Measurements from ENCODE around the gene STK32B.

DNA sequence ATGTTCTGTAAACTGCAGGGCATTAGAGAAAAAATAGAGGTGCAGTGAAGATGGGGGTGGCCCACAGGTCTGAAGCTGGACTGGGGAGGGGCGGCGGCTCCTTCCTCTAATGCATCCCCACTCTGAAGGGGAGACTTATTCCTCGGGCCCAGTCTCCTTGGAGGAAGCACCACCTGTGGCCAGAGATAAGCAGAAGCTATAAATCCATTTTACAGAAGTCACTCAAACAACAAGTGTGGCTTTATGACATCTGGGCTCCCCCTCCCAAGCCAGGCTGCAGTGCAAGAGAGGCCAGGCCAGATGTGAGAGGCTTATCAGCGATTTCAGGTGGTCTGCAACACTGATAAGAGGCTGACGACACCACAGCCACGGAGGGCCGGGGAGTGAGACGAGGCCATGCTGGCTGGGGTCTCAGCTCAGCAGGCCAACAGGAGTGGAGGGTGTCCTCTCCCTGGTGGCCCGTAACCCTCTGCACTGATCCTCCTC is 47.9 kb upstream of the STK32B start:
- TF ChIP-seq, protein P1, sequence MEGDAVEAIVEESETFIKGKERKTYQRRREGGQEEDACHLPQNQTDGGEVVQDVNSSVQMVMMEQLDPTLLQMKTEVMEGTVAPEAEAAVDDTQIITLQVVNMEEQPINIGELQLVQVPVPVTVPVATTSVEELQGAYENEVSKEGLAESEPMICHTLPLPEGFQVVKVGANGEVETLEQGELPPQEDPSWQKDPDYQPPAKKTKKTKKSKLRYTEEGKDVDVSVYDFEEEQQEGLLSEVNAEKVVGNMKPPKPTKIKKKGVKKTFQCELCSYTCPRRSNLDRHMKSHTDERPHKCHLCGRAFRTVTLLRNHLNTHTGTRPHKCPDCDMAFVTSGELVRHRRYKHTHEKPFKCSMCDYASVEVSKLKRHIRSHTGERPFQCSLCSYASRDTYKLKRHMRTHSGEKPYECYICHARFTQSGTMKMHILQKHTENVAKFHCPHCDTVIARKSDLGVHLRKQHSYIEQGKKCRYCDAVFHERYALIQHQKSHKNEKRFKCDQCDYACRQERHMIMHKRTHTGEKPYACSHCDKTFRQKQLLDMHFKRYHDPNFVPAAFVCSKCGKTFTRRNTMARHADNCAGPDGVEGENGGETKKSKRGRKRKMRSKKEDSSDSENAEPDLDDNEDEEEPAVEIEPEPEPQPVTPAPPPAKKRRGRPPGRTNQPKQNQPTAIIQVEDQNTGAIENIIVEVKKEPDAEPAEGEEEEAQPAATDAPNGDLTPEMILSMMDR (IDR thresholded peaks at IDR 0.05; ENCODE audit: control extremely low read depth in 1 of 3, insufficient read depth in 1 of 3, low read depth in 1 of 3, low read length in 3 of 3) = no peak
- no peak for TF ChIP-seq POLR2A (IDR thresholded peaks at IDR 0.05; ENCODE audit: control extremely low read depth in 1 of 2, low read depth in 2 of 2, low read length in 2 of 2)
- no peak for TF ChIP-seq ZNF274 (IDR thresholded peaks at IDR 0.05; ENCODE audit: borderline replicate concordance, extremely low read depth, low read length)
- no peak for TF ChIP-seq FOSL1 (IDR thresholded peaks at IDR 0.05; ENCODE audit: insufficient read depth, low read depth, low read length)
- no peak for TF ChIP-seq CREB1 (IDR thresholded peaks at IDR 0.05)
- TF ChIP-seq ATF2 (IDR thresholded peaks at IDR 0.05; ENCODE audit: low read length) = no peak
- TF ChIP-seq POLR2AphosphoS5 (IDR thresholded peaks at IDR 0.05; ENCODE audit: low read depth, low read length) = no peak
- no peak for TF ChIP-seq CBX8 (IDR thresholded peaks at IDR 0.05; ENCODE audit: borderline replicate concordance, low read depth, low read length)
- no peak for TF ChIP-seq TAF1 (IDR thresholded peaks at IDR 0.05; ENCODE audit: low read depth, low read length)
- TF ChIP-seq CEBPB (IDR thresholded peaks at IDR 0.05; ENCODE audit: low read depth, low read length) = no peak
- no peak for TF ChIP-seq TBP (IDR thresholded peaks at IDR 0.05; ENCODE audit: low read depth, low read length)
- no peak for TF ChIP-seq GABPA (IDR thresholded peaks at IDR 0.05; ENCODE audit: borderline replicate concordance, insufficient read depth, low read length)
- no peak for TF ChIP-seq EP300 (IDR thresholded peaks at IDR 0.05; ENCODE audit: borderline replicate concordance in 1 of 2, low read depth in 2 of 2, low read length in 2 of 2)

Data from H1 (cell line).